NK-92 (cell line): ENCODE measurements around the gene SLC16A7.

Experiments
- DNase-seq: peaks from one replicate; lab custom pipeline; 2025; ENCODE audit not compliant: unreplicated experiment; lab: John Stamatoyannopoulos, UW

SLC16A7 gene

DNA sequence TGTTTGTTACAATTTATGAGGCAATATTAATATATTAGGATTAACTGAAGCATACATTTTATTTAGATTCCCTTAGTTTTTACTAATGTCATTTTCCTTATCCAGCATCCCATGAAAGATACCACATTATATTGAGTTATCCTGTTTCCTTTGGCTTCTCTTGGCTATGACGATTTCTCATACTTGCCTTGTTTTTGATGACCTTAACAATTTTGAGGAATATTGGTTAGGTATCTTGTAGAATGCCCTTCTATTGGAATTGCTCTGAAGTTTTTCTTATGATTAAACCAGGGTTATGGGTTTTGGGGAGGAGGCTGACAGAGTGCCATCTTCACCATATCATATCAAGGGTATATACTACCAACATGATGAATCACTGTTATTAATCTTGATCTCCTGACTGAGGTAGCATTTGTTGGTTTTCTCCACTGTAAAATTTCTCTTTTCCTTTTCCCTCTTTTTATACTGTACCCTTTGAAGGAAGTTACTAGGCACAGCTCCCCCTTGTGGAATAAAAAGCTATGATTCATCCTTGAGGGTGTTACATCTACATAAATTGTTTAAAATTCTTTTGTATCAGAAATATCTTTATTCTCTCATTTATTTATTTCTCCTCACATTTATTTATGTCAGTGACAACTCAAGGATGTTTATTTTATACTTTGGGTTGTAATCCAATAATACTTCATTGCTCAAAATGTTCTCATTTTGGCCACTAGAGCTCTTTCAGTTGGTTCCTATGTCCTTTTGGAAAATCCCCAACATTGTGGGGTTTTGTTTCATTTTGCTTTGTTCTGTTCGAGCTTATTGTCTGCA is 239.0 kb downstream of the SLC16A7 start:
- DNase-seq: no peak
